DOHH2 (cell line): ENCODE results near the gene NCAN.
"Not testable (repeated sequence)": the region's sequence is repeated elsewhere in the genome, so short reads cannot be mapped to it uniquely, and the experiment has no call there.

Source experiments
- CTCF ChIP-seq: fragments of 200-600 bp; sonication (generic); IDR thresholded peaks from one replicate; pipeline ENCODE4 v1.5.1; 2014; ENCODE audit warnings: antibody characterized with exemption, mild to moderate bottlenecking, low read depth, low read length; ENCODE audit not compliant: poor library complexity, severe bottlenecking
- EZH2phosphoT487 ChIP-seq: fragments of 200-600 bp; sonication (generic); IDR thresholded peaks from 2 replicates; pipeline ENCODE4 v1.6.1; 2017; ENCODE audit warnings: borderline replicate concordance, mild to moderate bottlenecking, antibody characterized with exemption, low read length, moderate library complexity, mixed read lengths

GRCh38 chr19:19253409-19253808 lies 41.7 kb downstream of the NCAN start:
- not testable (repeated sequence) for TF ChIP-seq CTCF, EZH2phosphoT487
